ENCODE data around the gene C1orf53.

The C1orf53 gene

DNA sequence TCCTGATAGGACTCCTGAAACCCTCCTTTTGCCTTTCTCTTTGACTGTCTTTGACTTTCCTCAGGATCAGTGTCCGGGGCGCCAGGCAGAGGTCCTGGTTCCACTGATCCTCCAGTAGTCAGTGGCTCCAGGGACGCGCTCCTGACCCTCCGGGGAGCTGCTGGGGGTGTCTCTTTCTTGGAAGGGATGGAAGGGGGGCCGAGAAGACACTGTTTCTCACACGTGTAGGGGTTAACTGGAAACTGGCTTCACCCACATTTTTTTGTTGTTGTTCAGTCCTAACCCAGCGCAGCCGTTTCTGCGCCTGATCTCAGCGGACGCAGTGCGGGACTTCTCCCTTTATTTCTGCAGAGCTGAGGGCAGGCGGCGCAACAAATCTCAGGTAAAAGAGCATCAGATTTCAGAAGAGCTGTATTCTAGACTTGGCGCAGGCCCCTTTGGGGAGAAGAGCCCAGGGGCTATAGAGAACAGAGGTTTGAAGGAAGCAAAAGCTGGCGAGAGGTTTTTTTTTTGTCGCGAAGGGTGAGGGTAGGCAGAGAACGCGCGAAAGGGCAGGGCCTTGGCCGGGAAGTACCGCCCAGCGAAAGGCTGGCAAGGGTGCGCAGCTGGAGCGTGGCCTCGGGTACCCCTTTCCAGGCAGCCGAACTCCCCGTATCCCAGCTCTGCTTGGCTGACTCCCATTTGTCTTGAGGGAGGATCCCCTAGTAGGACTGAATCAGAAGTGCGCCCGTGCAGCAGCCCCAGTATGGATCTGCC, 10.5 kb downstream of the C1orf53 start:
- TF ChIP-seq, protein P1, sequence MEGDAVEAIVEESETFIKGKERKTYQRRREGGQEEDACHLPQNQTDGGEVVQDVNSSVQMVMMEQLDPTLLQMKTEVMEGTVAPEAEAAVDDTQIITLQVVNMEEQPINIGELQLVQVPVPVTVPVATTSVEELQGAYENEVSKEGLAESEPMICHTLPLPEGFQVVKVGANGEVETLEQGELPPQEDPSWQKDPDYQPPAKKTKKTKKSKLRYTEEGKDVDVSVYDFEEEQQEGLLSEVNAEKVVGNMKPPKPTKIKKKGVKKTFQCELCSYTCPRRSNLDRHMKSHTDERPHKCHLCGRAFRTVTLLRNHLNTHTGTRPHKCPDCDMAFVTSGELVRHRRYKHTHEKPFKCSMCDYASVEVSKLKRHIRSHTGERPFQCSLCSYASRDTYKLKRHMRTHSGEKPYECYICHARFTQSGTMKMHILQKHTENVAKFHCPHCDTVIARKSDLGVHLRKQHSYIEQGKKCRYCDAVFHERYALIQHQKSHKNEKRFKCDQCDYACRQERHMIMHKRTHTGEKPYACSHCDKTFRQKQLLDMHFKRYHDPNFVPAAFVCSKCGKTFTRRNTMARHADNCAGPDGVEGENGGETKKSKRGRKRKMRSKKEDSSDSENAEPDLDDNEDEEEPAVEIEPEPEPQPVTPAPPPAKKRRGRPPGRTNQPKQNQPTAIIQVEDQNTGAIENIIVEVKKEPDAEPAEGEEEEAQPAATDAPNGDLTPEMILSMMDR (IDR thresholded peaks at IDR 0.05; ENCODE audit: low read depth, low read length, missing control alignments) = no peak
- H3K4me3 ChIP-seq (replicated peaks; ENCODE audit: low read depth, low read length) = no peak overlapping the region
- no peak for DNase-seq (ENCODE audit: extremely low read depth, low read depth)

DNA sequence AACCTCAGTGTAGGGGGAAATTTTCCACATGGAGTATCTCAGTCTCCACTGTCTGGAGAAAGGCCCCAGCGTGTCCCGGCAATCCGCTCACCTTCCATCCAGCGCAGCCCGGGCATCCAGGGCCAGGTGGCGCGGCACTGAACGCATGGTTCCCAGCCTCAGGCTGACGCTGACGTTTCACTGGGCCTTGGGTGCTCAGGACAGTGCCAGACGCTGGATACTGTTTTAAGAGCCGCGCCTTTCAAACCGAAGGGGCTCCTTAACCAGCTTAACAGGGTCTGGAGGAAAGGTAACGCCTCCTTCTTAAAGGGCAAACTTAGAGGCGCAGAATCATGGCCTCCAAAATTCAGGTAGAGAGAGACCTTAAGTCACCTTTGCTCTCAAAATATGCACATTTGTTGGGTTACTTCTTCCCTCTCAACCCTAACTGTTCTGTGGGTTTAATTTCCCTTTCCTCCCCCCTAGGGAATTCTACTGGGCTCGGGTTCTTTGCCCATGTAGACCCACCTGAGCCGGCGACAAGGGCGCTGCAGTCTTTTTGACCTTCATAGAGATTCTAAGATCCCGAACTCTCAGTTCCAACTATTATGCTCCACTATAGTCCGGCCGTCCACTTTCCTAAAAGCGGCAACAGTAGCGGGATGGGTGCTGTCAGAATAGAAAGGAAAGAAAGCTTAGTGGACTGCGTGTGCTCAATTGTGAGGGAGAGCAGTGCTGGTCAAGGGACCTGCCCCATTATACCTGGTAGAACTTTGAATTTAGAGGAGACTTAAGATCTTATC, 11.3 kb downstream of the C1orf53 start:
- H3K4me3 ChIP-seq (replicated peaks; ENCODE audit: low read depth, low read length) = no peak overlapping the region
- TF ChIP-seq, protein P1 (IDR thresholded peaks at IDR 0.05; ENCODE audit: low read depth, low read length, missing control alignments) = no peak
- no peak for DNase-seq (ENCODE audit: extremely low read depth, low read depth)

DNA sequence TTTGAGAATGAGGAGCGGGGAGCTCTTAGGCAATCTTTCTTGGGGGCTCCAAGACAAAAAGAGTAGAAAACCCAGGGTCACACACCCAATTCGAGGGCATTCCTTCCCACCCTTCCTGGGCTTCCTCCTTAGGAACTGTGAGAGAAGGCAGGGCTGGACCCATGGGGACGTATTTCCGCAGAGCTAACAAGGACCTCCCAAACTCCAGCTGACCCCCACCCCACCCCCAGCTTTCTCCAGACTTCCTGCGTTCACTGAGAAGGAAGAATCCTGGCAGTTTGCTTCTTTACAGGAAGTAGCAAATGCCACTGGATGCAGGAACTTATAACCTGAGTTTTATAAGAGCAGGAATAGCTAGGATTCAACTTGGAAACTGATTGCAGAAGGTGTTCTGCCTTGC, 12.1 kb downstream of the C1orf53 start:
- H3K4me3 ChIP-seq (replicated peaks; ENCODE audit: low read depth, low read length) = no peak overlapping the region
- DNase-seq (ENCODE audit: extremely low read depth, low read depth) = no peak
- TF ChIP-seq, protein P1 (IDR thresholded peaks at IDR 0.05; ENCODE audit: low read depth, low read length, missing control alignments) = no peak

DNA sequence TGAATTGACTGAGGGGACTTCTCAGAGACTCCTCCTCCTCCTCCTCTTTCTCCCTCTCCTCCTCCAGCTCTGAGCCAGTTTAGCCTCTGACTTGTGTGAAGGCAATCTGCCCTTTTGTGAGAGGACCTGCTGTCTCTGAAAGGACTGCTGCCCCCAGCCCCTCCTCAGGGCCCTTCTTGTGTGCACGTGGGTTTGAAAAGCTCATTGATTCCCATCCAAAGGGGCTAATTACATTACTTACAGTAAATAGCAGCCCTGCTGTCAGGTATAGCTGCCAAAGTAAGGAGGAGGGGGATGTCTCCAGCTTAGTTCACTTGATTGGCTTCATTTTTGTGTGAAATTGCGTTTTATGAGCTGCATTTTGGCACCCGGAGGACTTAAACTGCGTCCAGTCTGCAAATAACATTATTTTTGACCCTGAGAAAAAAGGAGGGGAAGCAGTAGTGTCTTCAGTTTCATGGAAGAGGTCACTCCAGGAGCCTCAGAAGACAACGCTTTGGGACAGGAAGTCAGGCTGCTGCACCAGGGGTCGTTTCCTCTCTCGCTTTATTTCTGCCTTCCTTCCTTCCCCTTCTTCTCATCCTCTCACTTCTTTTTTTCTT, 12.9 kb downstream of the C1orf53 start:
- peak overlapping the region; percentile 35 for H3K4me3 ChIP-seq (replicated peaks; ENCODE audit: low read depth, low read length)
- DNase-seq (ENCODE audit: extremely low read depth, low read depth) = no peak
- TF ChIP-seq, protein P1 (IDR thresholded peaks at IDR 0.05; ENCODE audit: low read depth, low read length, missing control alignments) = no peak

DNA sequence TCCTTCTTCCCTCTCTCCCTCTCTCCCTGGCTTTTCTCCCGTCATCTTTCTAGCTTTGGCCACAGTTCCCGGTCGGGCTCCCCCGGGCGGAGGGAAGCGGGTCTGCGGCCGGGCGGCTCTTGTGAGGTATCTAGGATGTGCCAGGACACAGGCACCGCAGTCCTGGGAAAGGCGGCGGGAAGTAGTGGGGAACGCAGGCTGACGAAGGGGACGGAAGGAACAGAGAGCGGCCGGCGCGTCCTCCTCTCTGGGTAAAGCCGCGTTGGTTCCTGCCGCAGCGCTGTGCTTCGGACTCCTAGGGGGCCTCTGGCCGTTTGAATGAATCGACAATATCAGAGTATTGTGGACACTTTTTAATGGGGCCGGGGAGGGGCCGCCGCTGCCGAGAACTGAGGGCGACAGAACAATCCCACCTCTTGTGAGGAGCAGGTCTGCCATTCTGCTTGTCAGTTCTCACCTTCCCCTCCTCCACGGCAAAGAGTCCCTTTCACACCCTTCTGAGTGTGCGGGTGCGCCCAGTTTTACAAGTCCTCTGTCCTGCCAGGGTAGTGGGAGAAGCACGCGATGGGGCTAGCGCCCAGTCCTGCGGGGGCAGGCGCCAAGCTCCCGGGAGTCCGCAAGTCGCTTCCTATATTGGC, 13.6 kb downstream of the C1orf53 start:
- TF ChIP-seq, protein P1 (IDR thresholded peaks at IDR 0.05; ENCODE audit: low read depth, low read length, missing control alignments) = peak; percentile 74
- peak; percentile 17 for DNase-seq (ENCODE audit: extremely low read depth, low read depth)
- peak overlapping the region; percentile 35 for H3K4me3 ChIP-seq (replicated peaks; ENCODE audit: low read depth, low read length)

DNA sequence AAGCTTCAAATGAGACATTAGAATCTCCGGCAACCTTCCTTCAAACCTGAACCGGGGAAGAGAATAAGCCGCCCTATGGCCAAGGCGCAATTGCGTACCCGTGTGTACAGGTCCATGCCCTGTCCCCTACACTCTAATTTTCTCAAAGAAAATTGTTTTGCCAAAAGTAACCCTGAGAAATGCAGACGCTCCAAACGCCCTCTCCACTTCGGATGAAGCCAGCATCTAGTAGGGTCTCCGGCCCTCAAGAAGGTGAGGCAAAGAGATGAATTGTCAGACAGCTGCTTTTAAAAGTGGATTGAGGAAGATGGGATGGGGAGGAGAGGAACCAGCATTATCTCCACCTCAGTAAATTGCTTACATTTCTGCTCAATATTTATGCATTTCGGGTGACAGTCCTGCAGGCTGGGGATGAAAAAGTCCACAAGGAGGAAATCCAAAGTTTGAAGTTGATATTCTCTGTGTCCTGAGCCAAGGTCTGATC, 14.1 kb downstream of the C1orf53 start:
- DNase-seq (ENCODE audit: extremely low read depth, low read depth) = no peak
- TF ChIP-seq, protein P1 (IDR thresholded peaks at IDR 0.05; ENCODE audit: low read depth, low read length, missing control alignments) = no peak
- peak overlapping the region; percentile 35; the same call in 1 of the 2 replicates for H3K4me3 ChIP-seq (replicated peaks; ENCODE audit: low read depth, low read length)
